Neural cell (in vitro differentiated cells): ENCODE measurements around the gene NOP9. TPM values are rescaled to one million over a fixed set of nuclear protein-coding genes. Genes with fewer than 3 reads are reported as not detected.

Experiments used
- H2AFZ ChIP-seq: fragments of 200-600, 300-800 bp; sonication (generic), shearing (Covaris generic); 2 replicates; pipeline ENCODE4 v1.6.0; 2014; ENCODE audit warnings: low read depth, mild to moderate bottlenecking, antibody characterized with exemption, low read length, moderate library complexity
- H3F3A ChIP-seq: fragments of 200-600 bp; shearing (Covaris generic); 2 replicates; pipeline ENCODE4 v1.6.1; 2016; ENCODE audit warnings: mild to moderate bottlenecking, moderate library complexity, mixed read lengths, antibody characterized with exemption, low read length; ENCODE audit not compliant: insufficient read depth, poor library complexity, severe bottlenecking
- H3K27ac ChIP-seq: fragments of 200-600, 300-800 bp; sonication (generic), shearing (Covaris generic); 2 replicates; pipeline ENCODE4 v1.5.1; 2014; ENCODE audit warnings: mild to moderate bottlenecking, low read length, moderate library complexity
- H3K27me3 ChIP-seq: fragments of 300-800, 200-600 bp; sonication (generic), shearing (Covaris generic); 2 replicates; pipeline ENCODE4 v1.6.0; 2014; ENCODE audit warnings: mild to moderate bottlenecking, low read depth, low read length, moderate library complexity; ENCODE audit not compliant: insufficient read depth
- H3K36me3 ChIP-seq: fragments of 300-800, 200-600 bp; sonication (generic), shearing (Covaris generic); 2 replicates; pipeline ENCODE4 v1.5.1; 2014; ENCODE audit warnings: mild to moderate bottlenecking, antibody characterized with exemption, low read length, moderate library complexity; ENCODE audit not compliant: insufficient read depth
- H3K4me2 ChIP-seq: fragments of 300-800, 200-600 bp; sonication (generic), shearing (Covaris generic); 2 replicates; pipeline ENCODE4 v1.6.0; 2014; ENCODE audit warnings: mild to moderate bottlenecking, low read length
- H3K4me3 ChIP-seq: fragments of 300-800, 200-600 bp; sonication (generic), shearing (Covaris generic); 2 replicates; pipeline ENCODE4 v1.5.1; 2014; ENCODE audit warnings: mild to moderate bottlenecking, low read length, moderate library complexity
- H3K79me2 ChIP-seq: fragments of 200-600 bp; shearing (Covaris generic); replicated peaks from 2 replicates; pipeline ENCODE4 v1.6.0; 2014; ENCODE audit warnings: mild to moderate bottlenecking, low read length, moderate library complexity; ENCODE audit not compliant: insufficient read depth
- H3K9ac ChIP-seq: fragments of 300-800, 200-600 bp; sonication (generic), shearing (Covaris generic); 2 replicates; pipeline ENCODE4 v1.6.1; 2016; ENCODE audit warnings: mild to moderate bottlenecking, low read length, mixed read lengths
- H3K9me2 ChIP-seq: fragments of 200-600 bp; shearing (Covaris generic); 2 replicates; pipeline ENCODE4 v1.6.1; 2016; ENCODE audit warnings: mild to moderate bottlenecking, low read length, mixed read lengths; ENCODE audit not compliant: insufficient read depth
- H3K9me3 ChIP-seq: fragments of 200-600, 300-800 bp; sonication (generic), shearing (Covaris generic); 2 replicates; pipeline ENCODE4 v1.6.1; 2016; ENCODE audit warnings: mild to moderate bottlenecking, mixed run types, low read length, moderate library complexity, mixed read lengths
- H4K20me1 ChIP-seq: fragments of 200-600 bp; shearing (Covaris generic); 2 replicates; pipeline ENCODE4 v1.6.1; 2016; ENCODE audit warnings: mild to moderate bottlenecking, mixed run types; ENCODE audit not compliant: insufficient read depth
- EP300 ChIP-seq: fragments of 450-650 bp; conservative IDR thresholded peaks from 2 replicates; pipeline ENCODE4 v1.6.1; 2014; ENCODE audit warnings: antibody characterized with exemption, mild to moderate bottlenecking, moderate library complexity; ENCODE audit not compliant: poor library complexity, severe bottlenecking
- EZH2 ChIP-seq: fragments of 200-600, 300-800 bp; shearing (Covaris generic), sonication (generic); IDR thresholded peaks from 2 replicates; pipeline ENCODE4 v1.6.1; 2014; ENCODE audit warnings: antibody characterized with exemption, low read length, borderline replicate concordance, mild to moderate bottlenecking; ENCODE audit not compliant: insufficient read depth, poor library complexity, severe bottlenecking
- MXI1 ChIP-seq: fragments of 450-650 bp; conservative IDR thresholded peaks from 2 replicates; pipeline ENCODE4 v1.6.1; 2014; ENCODE audit warnings: antibody characterized with exemption, mild to moderate bottlenecking; ENCODE audit not compliant: poor library complexity, severe bottlenecking
- POLR2AphosphoS5 ChIP-seq: IDR thresholded peaks from 2 replicates; pipeline ENCODE4 v1.6.1; 2012
- RAD21 ChIP-seq: fragments of 450-650 bp; conservative IDR thresholded peaks from 2 replicates; pipeline ENCODE4 v1.6.1; 2014; ENCODE audit warnings: antibody characterized with exemption, mild to moderate bottlenecking, moderate library complexity
- SMC3 ChIP-seq: fragments of 450-650 bp; conservative IDR thresholded peaks from 2 replicates; pipeline ENCODE4 v1.6.1; 2014; ENCODE audit warnings: antibody characterized with exemption, mild to moderate bottlenecking, moderate library complexity; ENCODE audit not compliant: poor library complexity
- TAF1 ChIP-seq: IDR thresholded peaks from 2 replicates; pipeline ENCODE4 v1.6.1; 2012; ENCODE audit warnings: low read depth
- polyA plus RNA-seq: library from polyadenylated mRNA; depleted of rRNA; stranded (reverse); fragments of >200 nt; gene quantifications from 2 replicates; pipeline ENCODE4 v1.2.3, GENCODE V29; 2014
- TF ChIP-seq, protein P1 (sequence below): IDR thresholded peaks from 2 replicates; pipeline ENCODE4 v1.6.1; 2012; ENCODE audit warnings: borderline replicate concordance
- TF ChIP-seq, protein P2 (sequence below): fragments of 450-650 bp; IDR thresholded peaks from 2 replicates; pipeline ENCODE4 v1.5.1; 2014; ENCODE audit warnings: antibody characterized with exemption, mild to moderate bottlenecking, moderate library complexity; ENCODE audit not compliant: poor library complexity, severe bottlenecking

NOP9 gene
- polyA plus RNA-seq, 1 donor from 2014 or later = 13.0 TPM

DNA sequence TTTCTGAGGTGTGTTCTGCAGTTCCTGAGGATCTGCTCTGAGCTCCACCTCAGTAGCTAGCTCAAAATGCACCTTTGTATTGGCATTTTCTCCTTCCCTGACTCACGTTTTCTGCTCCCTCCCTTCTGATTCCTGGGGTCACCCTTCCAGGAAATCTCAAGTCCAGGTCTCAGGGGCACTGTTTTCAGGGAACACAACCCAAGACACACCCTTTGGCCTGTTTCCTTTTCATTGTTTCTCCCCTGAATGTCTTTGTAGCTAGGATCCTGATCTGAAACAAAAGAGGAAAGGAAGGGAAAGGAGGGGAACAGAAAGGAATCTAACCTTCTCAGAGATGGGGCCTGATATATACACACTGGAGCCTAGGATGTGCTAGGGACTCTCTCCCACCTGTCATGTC lies 47.5 kb downstream of the NOP9 start:
- no peaks in the 10 kb centered on the region for H3K9me2 ChIP-seq
- H3K9ac ChIP-seq = no peak overlapping the region
- H3K9me3 ChIP-seq = no peaks in the 10 kb centered on the region
- no peaks in the 10 kb centered on the region for H3F3A ChIP-seq
- no peaks in the 10 kb centered on the region for H3K36me3 ChIP-seq
- H3K4me3 ChIP-seq = no peak overlapping the region
- no peak overlapping the region for H3K4me2 ChIP-seq
- H2AFZ ChIP-seq = no peak overlapping the region
- no peak for TF ChIP-seq EZH2
- TF ChIP-seq SMC3 = no peak
- TF ChIP-seq EP300 = no peak
- no peak for TF ChIP-seq RAD21
- TF ChIP-seq MXI1 = no peak
- TF ChIP-seq, protein P1, sequence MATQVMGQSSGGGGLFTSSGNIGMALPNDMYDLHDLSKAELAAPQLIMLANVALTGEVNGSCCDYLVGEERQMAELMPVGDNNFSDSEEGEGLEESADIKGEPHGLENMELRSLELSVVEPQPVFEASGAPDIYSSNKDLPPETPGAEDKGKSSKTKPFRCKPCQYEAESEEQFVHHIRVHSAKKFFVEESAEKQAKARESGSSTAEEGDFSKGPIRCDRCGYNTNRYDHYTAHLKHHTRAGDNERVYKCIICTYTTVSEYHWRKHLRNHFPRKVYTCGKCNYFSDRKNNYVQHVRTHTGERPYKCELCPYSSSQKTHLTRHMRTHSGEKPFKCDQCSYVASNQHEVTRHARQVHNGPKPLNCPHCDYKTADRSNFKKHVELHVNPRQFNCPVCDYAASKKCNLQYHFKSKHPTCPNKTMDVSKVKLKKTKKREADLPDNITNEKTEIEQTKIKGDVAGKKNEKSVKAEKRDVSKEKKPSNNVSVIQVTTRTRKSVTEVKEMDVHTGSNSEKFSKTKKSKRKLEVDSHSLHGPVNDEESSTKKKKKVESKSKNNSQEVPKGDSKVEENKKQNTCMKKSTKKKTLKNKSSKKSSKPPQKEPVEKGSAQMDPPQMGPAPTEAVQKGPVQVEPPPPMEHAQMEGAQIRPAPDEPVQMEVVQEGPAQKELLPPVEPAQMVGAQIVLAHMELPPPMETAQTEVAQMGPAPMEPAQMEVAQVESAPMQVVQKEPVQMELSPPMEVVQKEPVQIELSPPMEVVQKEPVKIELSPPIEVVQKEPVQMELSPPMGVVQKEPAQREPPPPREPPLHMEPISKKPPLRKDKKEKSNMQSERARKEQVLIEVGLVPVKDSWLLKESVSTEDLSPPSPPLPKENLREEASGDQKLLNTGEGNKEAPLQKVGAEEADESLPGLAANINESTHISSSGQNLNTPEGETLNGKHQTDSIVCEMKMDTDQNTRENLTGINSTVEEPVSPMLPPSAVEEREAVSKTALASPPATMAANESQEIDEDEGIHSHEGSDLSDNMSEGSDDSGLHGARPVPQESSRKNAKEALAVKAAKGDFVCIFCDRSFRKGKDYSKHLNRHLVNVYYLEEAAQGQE = no peak
- TF ChIP-seq POLR2AphosphoS5 = no peak
- no peak for TF ChIP-seq TAF1
- TF ChIP-seq, protein P2, sequence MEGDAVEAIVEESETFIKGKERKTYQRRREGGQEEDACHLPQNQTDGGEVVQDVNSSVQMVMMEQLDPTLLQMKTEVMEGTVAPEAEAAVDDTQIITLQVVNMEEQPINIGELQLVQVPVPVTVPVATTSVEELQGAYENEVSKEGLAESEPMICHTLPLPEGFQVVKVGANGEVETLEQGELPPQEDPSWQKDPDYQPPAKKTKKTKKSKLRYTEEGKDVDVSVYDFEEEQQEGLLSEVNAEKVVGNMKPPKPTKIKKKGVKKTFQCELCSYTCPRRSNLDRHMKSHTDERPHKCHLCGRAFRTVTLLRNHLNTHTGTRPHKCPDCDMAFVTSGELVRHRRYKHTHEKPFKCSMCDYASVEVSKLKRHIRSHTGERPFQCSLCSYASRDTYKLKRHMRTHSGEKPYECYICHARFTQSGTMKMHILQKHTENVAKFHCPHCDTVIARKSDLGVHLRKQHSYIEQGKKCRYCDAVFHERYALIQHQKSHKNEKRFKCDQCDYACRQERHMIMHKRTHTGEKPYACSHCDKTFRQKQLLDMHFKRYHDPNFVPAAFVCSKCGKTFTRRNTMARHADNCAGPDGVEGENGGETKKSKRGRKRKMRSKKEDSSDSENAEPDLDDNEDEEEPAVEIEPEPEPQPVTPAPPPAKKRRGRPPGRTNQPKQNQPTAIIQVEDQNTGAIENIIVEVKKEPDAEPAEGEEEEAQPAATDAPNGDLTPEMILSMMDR = no peak
- no peak overlapping the region for H3K27ac ChIP-seq
- no peaks in the 10 kb centered on the region for H3K27me3 ChIP-seq
- no peaks in the 10 kb centered on the region for H4K20me1 ChIP-seq
- H3K79me2 ChIP-seq = no peaks in the 10 kb centered on the region

DNA sequence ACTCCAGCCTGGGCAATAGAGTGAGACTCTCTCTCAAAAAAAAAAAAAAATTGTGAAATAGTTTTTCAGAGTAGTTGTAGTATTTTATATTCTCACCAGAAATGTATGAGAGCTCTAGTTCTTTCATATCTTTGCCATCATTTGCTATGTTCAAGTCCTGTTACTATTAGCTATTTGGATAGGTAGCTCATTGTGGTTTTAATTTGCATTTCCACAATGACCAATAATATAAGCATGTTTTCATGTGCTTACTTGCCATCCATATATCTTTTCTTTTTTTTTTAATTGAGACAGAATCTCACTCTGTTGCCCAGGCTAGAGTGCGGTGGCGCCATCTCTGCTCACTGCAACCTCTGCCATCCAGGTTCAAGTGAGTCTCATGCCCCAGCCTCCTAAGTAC lies 48.5 kb downstream of the NOP9 start:
- H3K79me2 ChIP-seq = no peaks in the 10 kb centered on the region
- H2AFZ ChIP-seq = no peak overlapping the region
- no peak overlapping the region for H3K27ac ChIP-seq
- no peaks in the 10 kb centered on the region for H4K20me1 ChIP-seq
- no peak overlapping the region for H3K4me3 ChIP-seq
- no peaks in the 10 kb centered on the region for H3F3A ChIP-seq
- peaks cover 6% of the 10 kb centered on the region for H3K27me3 ChIP-seq
- H3K9ac ChIP-seq = no peak overlapping the region
- no peaks in the 10 kb centered on the region for H3K9me3 ChIP-seq
- TF ChIP-seq POLR2AphosphoS5 (no peak), RAD21 (no peak), EP300 (no peak), TAF1 (no peak), MXI1 (no peak), SMC3 (no peak), EZH2 (no peak)
- TF ChIP-seq, protein P2 = no peak
- TF ChIP-seq, protein P1 = no peak
- H3K36me3 ChIP-seq = no peaks in the 10 kb centered on the region
- H3K9me2 ChIP-seq = no peaks in the 10 kb centered on the region
- H3K4me2 ChIP-seq = no peak overlapping the region
